Suprapubic skin (tissue), 4 donors: ENCODE results near the gene BLTP3A.

Experiments used
- CTCF ChIP-seq, 2 donors: fragments of 200-600 bp in 1 of 2; fragments of 450-650 bp in 1 of 2; sonication (generic) in 1 of 2; IDR thresholded peaks; one replicate each; pipeline ENCODE4 v1.5.1; 2016 to 2019; ENCODE audit warnings: antibody characterized with exemption in 2 of 2, mild to moderate bottlenecking in 1 of 2, moderate library complexity in 1 of 2
- POLR2A ChIP-seq, 2 donors: fragments of 450-650 bp; IDR thresholded peaks; one replicate each; pipeline ENCODE4 v1.6.1; 2017; ENCODE audit warnings: antibody characterized with exemption in 2 of 2, mild to moderate bottlenecking in 2 of 2, moderate library complexity in 2 of 2
- POLR2AphosphoS5 ChIP-seq, 3 donors: sonication (generic); formaldehyde crosslinking; IDR thresholded peaks; one replicate each; pipeline ENCODE4 v1.6.1; 2017; ENCODE audit warnings: antibody characterized with exemption in 3 of 3

- TF ChIP-seq CTCF (IDR thresholded peaks at IDR 0.05), result no peak
- TF ChIP-seq POLR2A (IDR thresholded peaks at IDR 0.05), result no peak
- TF ChIP-seq POLR2AphosphoS5 (IDR thresholded peaks at IDR 0.05), result no peak
Observed at GRCh38 chr6:34760108-34760507, 31.8 kb upstream of the BLTP3A start.
